NT2/D1 (cell line): Measurements from ENCODE around the gene LMAN2.

Experiments
- SUZ12 ChIP-seq: IDR thresholded peaks from 2 replicates; pipeline ENCODE4 v1.6.1; 2011; ENCODE audit not compliant: insufficient read length, insufficient read depth; ENCODE audit errors: extremely low read depth
- YY1 ChIP-seq: IDR thresholded peaks from 2 replicates; pipeline ENCODE4 v1.6.1; 2011; ENCODE audit not compliant: insufficient read length, insufficient read depth

GRCh38 chr5:177295924-177296323 lies 55.5 kb downstream of the LMAN2 start:
- TF ChIP-seq SUZ12 (no peak), YY1 (no peak)
